GM18502 (cell line): ENCODE measurements around the gene PDSS2.
"Not testable (repeated sequence)": the region's sequence is repeated elsewhere in the genome, so short reads cannot be mapped to it uniquely, and the experiment has no call there.

Experiments
- ATAC-seq: cut with Tn5 transposase; IDR thresholded peaks from one replicate; pipeline ENCODE4 v1.9.1; 2021; ENCODE audit warnings: mild to moderate bottlenecking; ENCODE audit not compliant: unreplicated experiment, poor library complexity

PDSS2 gene

DNA sequence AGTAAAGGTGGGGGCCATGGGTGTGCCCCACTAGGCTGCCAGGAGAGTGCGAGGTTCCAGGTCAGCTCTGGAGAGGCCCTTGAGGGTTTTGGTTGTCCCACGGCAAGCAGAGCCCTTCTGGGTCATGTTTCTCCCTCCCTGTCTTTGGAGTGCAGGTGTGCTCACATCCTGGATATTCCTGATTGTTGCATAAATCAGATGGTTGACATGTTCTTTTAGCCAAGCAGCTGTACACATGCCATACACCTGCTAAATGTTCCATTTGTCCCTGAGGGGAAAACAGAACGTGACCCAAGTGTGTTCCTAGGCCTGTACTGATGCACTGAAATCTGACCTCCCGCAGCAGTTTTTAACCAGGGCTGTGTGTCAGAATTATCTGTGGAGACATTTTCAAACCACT is 266.5 kb downstream of the PDSS2 start:
- ATAC-seq: no peak

DNA sequence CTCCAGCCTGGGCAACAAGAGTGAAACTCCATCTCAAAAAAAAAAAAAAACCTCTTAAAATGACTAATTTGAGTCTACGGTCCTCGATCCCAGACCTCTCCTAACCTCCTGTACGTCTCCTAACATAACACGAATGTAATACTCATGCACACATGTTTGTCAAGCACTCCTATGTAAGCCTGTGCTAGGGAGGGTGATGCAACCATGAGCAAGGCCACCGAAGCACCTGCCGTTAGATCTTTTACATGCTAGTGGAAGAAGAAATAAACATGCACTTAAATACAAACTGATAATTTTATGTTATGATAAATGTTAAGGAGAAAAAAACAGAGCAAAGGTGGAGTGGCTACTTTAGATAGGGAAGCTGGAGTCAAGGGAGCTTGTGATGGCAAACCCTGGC is 271.7 kb downstream of the PDSS2 start:
- ATAC-seq: no peak

DNA sequence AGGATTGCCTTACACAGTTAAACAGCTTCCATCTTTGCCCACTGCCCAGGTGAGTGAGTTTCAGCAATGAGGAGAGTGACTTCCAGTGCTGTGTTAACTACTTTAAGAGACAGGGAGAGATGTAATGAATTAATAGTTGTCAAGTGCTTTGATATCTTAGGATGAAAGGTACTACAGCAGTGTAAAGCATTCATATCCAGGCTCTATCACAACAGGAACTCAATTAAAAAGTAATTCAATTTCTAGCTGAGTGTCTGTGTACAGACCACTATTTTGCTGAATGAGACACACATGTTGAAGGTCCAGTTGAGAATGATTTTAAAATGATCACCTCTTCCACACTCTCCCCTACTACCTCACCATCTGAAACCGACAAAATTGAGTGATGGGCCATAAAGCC is 273.3 kb downstream of the PDSS2 start:
- ATAC-seq: no peak

DNA sequence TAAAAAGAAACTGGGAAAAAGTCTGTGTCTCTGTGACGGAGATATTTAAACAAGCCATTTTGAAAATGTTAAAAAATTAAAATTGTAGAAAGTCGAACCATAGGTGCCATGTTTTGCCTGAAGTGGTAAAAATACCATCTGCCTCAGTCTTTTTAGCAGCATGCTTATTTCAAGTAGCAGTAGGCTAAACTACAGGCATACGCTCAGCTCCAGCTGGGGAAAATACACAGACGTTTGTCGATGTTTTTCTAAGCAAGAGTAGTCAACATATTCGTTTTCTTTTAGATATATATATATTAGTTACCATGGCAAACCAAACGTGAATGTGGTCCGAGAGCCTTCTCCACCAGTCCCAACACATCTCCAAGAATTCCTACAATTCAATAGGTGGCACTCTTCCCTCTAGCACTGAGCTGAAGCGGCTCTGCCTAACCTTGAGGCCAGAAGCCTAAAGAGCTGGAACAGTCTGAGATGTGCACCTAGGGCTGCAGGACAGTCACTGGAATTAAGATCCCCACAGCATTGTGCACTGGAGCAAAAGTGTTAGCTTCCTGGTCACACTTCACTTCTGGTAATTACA is 273.9 kb downstream of the PDSS2 start:
- ATAC-seq: no peak

- no peak for ATAC-seq
These were observed 274.9 kb downstream of the PDSS2 start for GRCh38 chr6:107184435-107184834.

GRCh38 chr6:107180099-107180498 is 279.3 kb downstream of the PDSS2 start:
- no peak for ATAC-seq

GRCh38 chr6:107179004-107179403 is 280.4 kb downstream of the PDSS2 start:
- no peak for ATAC-seq

GRCh38 chr6:107173779-107174178 is 285.6 kb downstream of the PDSS2 start:
- no peak for ATAC-seq

- no peak for ATAC-seq
These were observed 287.9 kb downstream of the PDSS2 start for GRCh38 chr6:107171513-107171912.

GRCh38 chr6:107164299-107164698 is 295.1 kb downstream of the PDSS2 start:
- not testable (repeated sequence) for ATAC-seq

GRCh38 chr6:107161521-107161920 is 297.8 kb downstream of the PDSS2 start:
- no peak for ATAC-seq

GRCh38 chr6:107156617-107157016 is 302.7 kb downstream of the PDSS2 start:
- ATAC-seq: no peak

DNA sequence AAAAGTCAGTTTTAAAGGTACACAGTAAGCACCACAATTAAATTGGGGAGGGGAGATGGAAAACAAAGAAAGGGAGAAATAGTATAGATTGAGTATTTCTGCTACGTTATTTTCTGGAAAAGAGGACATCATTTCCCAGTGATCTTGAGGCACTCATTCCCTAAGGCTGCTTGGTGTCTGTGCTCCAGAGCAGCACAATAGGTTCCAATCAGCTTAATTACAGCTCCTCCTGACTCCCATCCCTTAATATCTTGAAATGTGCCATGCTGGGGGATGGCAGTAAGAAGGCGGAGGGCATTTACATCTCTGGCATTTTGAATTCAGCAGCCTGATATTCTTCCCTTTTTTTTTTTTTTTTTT is 304.6 kb downstream of the PDSS2 start:
- no peak for ATAC-seq

- no peak for ATAC-seq
These were observed 305.1 kb downstream of the PDSS2 start for GRCh38 chr6:107154131-107154800.

- no peak for ATAC-seq
These were observed 306.5 kb downstream of the PDSS2 start for GRCh38 chr6:107152638-107153430.

DNA sequence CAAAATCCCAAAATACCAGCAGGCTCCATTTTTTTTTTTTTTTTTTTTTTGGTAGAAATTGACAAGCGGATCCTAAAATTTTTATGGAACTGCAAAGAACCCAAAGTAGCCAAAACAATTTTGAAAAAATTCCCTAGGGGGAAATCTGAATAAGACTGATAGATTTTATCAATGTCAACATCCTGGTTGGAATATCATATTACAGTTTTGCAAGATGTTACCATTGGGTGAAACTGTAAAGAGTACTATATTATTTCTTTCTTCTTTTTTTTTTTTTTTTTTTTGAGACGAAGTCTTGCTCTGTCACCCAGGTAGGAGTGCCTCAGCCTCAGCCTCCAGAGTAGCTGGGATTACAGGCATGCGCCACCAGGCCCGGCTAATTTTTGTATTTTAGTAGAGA is 314.7 kb downstream of the PDSS2 start:
- ATAC-seq: no peak

GRCh38 chr6:107144014-107144413 is 315.4 kb downstream of the PDSS2 start:
- ATAC-seq: no peak

- no peak for ATAC-seq
These were observed 318.8 kb downstream of the PDSS2 start for GRCh38 chr6:107140581-107140980.

DNA sequence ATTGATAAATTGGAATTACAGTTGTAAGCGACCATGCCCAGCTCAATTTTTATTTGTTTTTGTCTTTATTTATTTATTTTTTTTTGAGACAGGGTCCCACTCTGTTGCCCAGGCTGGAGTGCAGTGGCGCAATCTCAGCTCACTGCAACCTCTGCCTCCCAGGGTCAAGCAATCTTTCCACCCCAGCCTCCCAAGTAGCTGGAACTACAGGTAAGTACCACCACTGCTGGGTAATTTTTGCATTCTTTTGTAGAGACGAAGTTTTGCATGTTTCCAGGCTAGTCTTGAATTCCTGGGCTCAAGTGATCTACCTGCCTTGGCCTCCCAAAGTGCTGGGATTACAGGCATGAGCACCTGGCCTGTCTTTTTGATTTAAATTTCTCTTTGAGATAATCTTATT is 323.0 kb downstream of the PDSS2 start:
- not testable (repeated sequence) for ATAC-seq

- ATAC-seq: not testable (repeated sequence)
These were observed 324.2 kb downstream of the PDSS2 start for GRCh38 chr6:107135048-107135680.

DNA sequence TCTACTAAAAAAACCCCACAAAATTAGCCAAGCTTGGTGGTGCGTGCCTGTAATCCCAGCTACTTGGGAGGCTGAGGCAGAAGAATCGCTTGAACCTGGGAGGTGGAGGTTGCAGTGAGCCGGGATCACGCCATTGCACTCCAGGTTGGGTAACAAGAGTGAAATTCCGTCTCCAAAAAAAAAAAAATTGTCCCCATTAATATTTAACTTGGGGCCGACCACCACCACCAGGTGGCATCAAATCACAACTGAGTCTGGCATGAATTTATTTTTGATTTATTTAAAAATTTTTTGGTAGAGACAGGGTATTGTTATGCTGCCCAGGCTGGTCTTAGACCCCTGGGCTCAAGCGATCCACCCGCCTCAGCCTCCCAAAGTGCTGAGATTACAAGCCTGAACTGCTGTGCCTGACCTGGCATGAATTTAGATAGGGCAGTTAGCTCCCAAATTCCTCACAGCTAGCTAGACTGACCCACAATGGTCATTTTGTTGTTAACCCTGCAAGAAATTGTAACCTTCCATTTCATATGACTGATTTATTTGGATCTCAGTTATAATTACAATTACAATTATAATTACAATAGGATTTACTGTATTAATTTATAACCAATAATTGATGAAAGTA is 326.9 kb downstream of the PDSS2 start:
- ATAC-seq: no peak
